GM12874 (cell line): ENCODE results near the gene ERCC6.
A peak's percentile ranks its signal among the peaks of the same experiment; 100 is the strongest.

Experiments used
- TF ChIP-seq, protein P1 (sequence below): IDR thresholded peaks from 2 replicates; pipeline ENCODE4 v1.5.1; 2011; ENCODE audit warnings: low read depth, mild to moderate bottlenecking, control low read depth, low read length, moderate library complexity; ENCODE audit not compliant: insufficient read depth

The ERCC6 gene

DNA sequence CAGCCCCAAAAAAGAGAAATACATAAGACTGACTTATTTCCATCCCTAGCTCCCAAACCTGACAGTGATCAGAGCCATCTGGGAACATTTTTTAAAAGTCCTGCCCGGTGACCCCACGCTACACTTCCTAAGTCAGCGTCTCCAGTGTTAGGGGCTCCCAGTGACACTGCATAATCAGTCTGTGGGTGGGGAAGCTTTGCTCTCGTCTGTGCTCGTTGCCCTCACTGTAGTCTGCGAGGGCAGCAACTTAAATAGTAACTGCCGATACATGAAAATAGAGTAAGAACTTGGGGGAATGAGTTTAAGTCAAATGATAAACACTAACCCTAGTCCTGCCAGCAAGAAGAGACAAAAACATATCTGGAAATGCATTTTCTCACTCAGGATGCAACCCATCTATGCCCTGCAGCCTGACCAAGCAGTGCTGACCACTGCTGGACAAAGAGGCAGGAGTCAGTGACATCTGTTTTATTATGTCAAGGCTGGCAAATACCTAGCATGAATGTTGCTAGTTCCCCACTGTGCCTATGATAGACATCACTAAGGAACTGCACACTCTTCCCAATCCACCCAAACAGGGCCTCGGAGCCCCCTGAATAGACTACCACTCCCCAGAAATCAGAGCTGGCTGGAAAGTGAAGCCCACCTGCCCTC, 18.7 kb downstream of the ERCC6 start:
- TF ChIP-seq, protein P1, sequence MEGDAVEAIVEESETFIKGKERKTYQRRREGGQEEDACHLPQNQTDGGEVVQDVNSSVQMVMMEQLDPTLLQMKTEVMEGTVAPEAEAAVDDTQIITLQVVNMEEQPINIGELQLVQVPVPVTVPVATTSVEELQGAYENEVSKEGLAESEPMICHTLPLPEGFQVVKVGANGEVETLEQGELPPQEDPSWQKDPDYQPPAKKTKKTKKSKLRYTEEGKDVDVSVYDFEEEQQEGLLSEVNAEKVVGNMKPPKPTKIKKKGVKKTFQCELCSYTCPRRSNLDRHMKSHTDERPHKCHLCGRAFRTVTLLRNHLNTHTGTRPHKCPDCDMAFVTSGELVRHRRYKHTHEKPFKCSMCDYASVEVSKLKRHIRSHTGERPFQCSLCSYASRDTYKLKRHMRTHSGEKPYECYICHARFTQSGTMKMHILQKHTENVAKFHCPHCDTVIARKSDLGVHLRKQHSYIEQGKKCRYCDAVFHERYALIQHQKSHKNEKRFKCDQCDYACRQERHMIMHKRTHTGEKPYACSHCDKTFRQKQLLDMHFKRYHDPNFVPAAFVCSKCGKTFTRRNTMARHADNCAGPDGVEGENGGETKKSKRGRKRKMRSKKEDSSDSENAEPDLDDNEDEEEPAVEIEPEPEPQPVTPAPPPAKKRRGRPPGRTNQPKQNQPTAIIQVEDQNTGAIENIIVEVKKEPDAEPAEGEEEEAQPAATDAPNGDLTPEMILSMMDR: no peak

DNA sequence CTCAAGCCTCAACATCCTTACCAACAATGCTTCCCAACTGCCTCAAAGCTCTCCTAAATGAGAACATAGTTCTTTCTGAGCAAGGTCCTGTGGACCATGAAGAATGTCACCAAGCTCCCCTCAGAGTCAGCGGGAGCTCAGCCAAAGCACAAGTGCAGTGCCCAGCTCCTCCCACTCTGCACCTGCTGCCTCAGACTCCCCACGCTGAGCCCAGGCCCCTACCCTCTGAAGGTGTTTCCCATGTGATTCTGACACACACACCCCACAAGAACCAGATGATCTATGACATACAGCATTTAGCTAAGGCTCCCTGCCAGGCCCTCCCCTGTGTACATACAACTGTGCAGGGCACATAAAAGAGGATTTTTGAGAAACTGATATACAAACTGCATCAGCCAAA, 19.2 kb downstream of the ERCC6 start:
- TF ChIP-seq, protein P1: no peak

DNA sequence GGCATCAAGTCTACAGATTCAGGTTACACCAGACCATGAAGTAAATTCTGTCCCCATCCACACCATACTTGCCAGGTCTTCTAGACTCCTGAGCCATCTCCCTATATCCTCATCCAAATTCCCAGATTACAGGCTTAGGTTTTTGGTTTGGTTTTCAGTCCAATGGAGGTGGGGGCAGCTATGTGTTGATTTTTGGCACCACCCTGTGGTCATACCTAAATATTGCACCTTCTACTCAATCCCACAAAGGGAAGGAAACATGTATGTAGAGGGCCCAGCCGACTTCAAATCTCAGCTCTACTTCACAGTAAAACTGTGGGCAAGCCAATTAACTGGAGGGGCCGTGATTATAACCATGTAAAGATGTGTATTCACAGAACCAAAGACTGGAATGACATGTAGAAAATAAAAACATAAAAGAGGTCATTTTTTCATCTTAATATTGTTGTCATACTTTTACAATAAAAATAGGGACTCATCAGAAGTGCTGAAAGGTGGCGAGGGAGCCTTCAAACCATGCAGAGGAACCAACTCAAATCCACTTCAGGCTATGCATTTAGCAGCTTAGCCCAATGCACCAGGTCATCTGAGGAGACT, 19.8 kb downstream of the ERCC6 start:
- TF ChIP-seq, protein P1: peak; percentile 52

DNA sequence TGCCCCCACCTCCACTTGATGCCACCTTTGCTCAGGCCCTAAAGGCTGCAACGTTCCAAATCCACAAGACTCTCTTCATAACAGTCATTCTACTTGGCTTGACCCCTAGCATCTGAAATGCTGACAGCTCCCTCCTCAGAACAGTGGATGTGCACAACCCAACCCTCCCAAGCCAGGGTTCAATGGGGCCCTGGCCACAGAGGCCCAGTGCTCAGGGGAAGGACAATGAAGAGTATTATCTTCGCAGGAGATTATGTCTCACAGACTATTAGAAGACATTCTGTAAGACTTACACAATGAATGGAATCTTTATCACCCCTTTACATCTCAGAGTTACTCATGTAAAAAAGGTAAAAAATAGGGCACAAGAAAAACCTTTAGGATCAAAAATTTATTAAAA, 20.4 kb downstream of the ERCC6 start:
- TF ChIP-seq, protein P1: no peak

DNA sequence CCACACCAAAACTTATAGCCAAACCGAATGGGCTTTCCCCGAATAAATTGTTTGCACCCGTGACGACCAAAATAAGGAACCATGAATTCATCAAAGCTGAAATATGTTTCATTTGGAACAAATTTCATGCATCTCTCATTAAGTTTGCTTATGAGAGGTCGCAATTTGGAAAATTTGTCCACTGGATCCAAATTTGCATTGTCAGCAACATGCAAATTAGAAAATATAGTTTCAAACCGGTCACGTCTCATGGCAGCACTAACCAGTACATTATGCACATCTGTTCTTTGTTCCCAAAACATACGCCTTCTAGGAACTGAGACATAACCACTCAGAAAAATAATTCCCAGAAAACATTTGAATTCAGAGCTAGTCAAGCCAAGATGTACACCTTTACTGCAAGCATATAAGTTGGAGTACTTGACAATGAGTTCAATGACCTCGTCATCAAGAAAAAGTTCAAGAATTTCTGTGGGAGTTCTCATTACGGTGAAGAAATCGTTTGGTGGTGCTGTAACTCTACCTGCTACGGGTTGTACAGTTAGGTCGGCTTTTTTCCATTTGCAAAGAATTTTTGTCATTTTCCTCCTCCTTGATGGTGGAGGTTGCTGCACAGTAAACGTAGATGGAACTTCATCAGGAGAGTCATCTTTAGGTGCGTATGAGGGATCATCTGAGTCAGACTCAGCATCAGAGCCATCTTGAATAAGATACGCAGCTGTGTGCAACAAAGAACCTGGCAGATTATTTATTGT, 22.5 kb downstream of the ERCC6 start:
- TF ChIP-seq, protein P1: no peak

DNA sequence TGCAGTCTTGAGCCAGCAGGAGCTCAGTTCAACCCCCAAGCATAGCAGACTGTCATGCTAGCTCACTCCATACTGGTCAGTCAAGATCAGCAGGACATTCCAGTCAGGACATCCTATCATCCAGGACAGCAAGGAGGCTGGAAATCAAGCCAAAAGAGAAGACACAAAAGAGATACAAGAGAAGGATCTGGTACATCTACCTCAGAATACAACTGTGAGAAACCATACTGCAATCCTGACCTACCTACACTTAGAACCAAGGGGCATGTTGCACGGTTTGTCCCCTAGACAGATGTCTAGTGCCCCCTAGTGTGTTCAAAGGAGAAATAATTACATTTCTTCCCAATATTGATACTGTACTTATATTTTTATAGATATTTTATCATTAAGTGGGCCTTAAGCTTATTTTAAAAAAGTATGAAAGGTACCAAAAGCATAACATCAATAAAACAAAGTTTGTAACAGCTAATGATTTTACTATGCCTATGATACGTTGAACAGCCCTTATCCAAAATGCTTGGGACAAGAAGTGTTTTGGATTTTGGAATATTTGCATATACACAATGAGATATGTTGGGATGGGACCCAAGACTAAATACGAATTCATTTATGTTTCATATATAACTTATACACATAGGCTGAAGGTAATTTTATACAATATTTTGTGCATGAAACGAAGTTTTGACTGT, 26.7 kb downstream of the ERCC6 start:
- TF ChIP-seq, protein P1: peak; percentile 50

DNA sequence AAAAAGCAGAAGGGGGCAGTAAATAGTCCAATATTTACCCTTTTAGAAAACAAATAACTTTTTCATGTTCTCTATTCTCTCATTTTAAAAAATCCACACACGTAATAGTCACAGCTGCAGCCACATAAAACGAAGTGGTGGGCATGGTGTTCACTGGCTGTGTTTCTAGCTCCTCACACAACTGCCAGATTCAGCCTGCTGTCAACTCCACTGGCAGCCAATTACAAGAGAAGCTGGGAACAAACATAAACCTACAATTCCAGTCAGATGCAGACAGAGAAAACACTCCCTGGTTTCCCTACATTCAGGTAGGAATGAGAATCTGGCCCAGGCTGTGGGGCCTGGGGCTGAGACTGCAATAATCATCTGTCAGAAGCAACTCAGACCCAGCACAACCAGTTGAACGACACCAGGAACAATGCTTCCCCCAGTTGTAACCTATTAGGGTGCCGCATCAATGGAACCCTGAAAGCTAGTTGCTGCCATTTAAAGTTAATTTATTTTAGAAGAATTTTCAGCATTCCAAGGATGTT, 29.1 kb downstream of the ERCC6 start:
- TF ChIP-seq, protein P1: no peak
